HepG2 (cell line): Measurements from ENCODE around the gene TEDC2. TPM values are rescaled to one million over a fixed set of nuclear protein-coding genes. Genes with fewer than 3 reads are reported as not detected.

Source experiments
- ATAC-seq: fragments of 200-7000 bp; cut with Tn5 transposase; 3 replicates; pipeline ENCODE4 v1.9.1; 2020; ENCODE audit warnings: mild to moderate bottlenecking, moderate library complexity
- BruUV-seq: library from RNA; stranded (reverse); fragments of 400-500 nt; replicated peaks from 2 replicates; lab custom pipeline; 2021; lab: Mats Ljungman, UMichigan
- CTCF ChIA-PET: fragments of 300-600 bp; formaldehyde crosslinking; extraction: SDS; loops from one replicate; lab custom pipeline; 2021; ENCODE audit warnings: low total read pairs, inconsistent platforms, low intra/inter-chr PET ratio; lab: Yijun Ruan, JAX
- POLR2A ChIA-PET: fragments of 350-600 bp; sonication (Branson Sonifier 250); formaldehyde crosslinking; loops from one replicate; lab custom pipeline; 2020; ENCODE audit warnings: antibody characterized with exemption, inconsistent platforms; lab: Yijun Ruan, JAX
- DNase-seq: peaks from one replicate; pipeline ENCODE4 v3.0.0-alpha.2; 2015; ENCODE audit warnings: low spot score
- FAIRE-seq: peaks from 3 replicates; lab custom pipeline; 2011; peaks lifted over from hg19 to GRCh38; lab: Jason Lieb, UNC
- H2AFZ ChIP-seq: one replicate; pipeline ENCODE4 v1.6.1; 2011; ENCODE audit warnings: low read length, inconsistent platforms
- H3K27ac ChIP-seq: fragments of 300-600 bp; 3 replicates; pipeline ENCODE4 v1.8.0; 2011; ENCODE audit warnings: mixed run types, mild to moderate bottlenecking, mixed read lengths, low read length, inconsistent platforms; ENCODE audit not compliant: insufficient read depth; ENCODE audit errors: extremely low read length
- H3K27me3 ChIP-seq, 2 experiments: fragments of 200-600 bp in 1 of 2; 2 replicates in 1 of 2; 3 replicates in 1 of 2; pipeline versions ENCODE4 v1.6.0 to v1.8.0; 2011; ENCODE audit warnings: low read length in 2 of 2, mild to moderate bottlenecking in 2 of 2, moderate library complexity in 2 of 2, inconsistent platforms in 1 of 2; ENCODE audit not compliant: insufficient read depth in 2 of 2, control insufficient read depth in 1 of 2
- H3K36me3 ChIP-seq, 2 experiments: fragments of 200-600 bp in 1 of 2; replicated peaks in 1 of 2; 2 replicates in 1 of 2; 3 replicates in 1 of 2; pipeline versions ENCODE4 v1.5.1 to v1.8.0; 2011; ENCODE audit warnings: low read length in 2 of 2, inconsistent platforms in 1 of 2; ENCODE audit not compliant: insufficient read depth in 2 of 2, control insufficient read depth in 1 of 2
- H3K4me1 ChIP-seq: 2 replicates; pipeline ENCODE4 v1.5.1; 2012; ENCODE audit warnings: low read length, inconsistent platforms; ENCODE audit not compliant: insufficient read depth
- H3K4me2 ChIP-seq: 2 replicates; pipeline ENCODE4 v1.6.0; 2011; ENCODE audit warnings: low read depth, low read length, inconsistent platforms
- H3K4me3 ChIP-seq, 3 experiments: fragments of 200-600 bp in 1 of 3; sonication (generic), shearing (Covaris generic) in 1 of 3; replicated peaks in 1 of 3; 2 replicates each; pipeline ENCODE4 v1.5.1; 2011 to 2016; ENCODE audit warnings: low read length in 3 of 3, inconsistent platforms in 2 of 3, low read depth in 2 of 3, mild to moderate bottlenecking in 2 of 3, control low read depth in 1 of 3, mixed read lengths in 1 of 3; ENCODE audit not compliant: insufficient read depth in 1 of 3
- H3K79me2 ChIP-seq: one replicate; pipeline ENCODE4 v1.6.1; 2011; ENCODE audit warnings: low read length, inconsistent platforms; ENCODE audit not compliant: insufficient read depth
- H3K9ac ChIP-seq: 2 replicates; pipeline ENCODE4 v1.6.0; 2011; ENCODE audit warnings: mild to moderate bottlenecking, low read depth, low read length, inconsistent platforms; ENCODE audit not compliant: insufficient read depth
- H3K9me3 ChIP-seq: 2 replicates; pipeline ENCODE4 v1.5.1; 2012; ENCODE audit warnings: mild to moderate bottlenecking, low read length
- H4K20me1 ChIP-seq: 2 replicates; pipeline ENCODE4 v1.6.0; 2011; ENCODE audit warnings: inconsistent platforms, mild to moderate bottlenecking, low read length, moderate library complexity; ENCODE audit not compliant: insufficient read depth
- KDM2A ChIP-seq: sonication (generic); formaldehyde crosslinking; IDR thresholded peaks from 2 replicates; pipeline ENCODE4 v1.4.0; 2020; ENCODE audit warnings: low read depth, missing genetic modification reagents, borderline replicate concordance
- PAWR ChIP-seq: sonication (generic); formaldehyde crosslinking; IDR thresholded peaks from 2 replicates; pipeline ENCODE4 v1.4.0; 2020; ENCODE audit warnings: missing genetic modification reagents, mild to moderate bottlenecking, borderline replicate concordance
- PHF5A ChIP-seq: IDR thresholded peaks from one replicate; pipeline ENCODE4 v1.6.1; 2018; ENCODE audit warnings: low read depth, missing genetic modification reagents; ENCODE audit not compliant: unreplicated experiment
- REL ChIP-seq: sonication (generic); formaldehyde crosslinking; conservative IDR thresholded peaks from 2 replicates; pipeline ENCODE4 v1.8.0; 2022; ENCODE audit warnings: mild to moderate bottlenecking, missing genetic modification reagents, moderate library complexity
- RNF2 ChIP-seq: fragments of 450-650 bp; conservative IDR thresholded peaks from 2 replicates; pipeline ENCODE4 v1.6.1; 2016; ENCODE audit warnings: low read depth
- ZNF329 ChIP-seq: sonication (generic); formaldehyde crosslinking; IDR thresholded peaks from 2 replicates; pipeline ENCODE4 v1.9.0; 2021; ENCODE audit warnings: low read depth, mild to moderate bottlenecking, missing genetic modification reagents
- ZNF550 ChIP-seq: sonication (generic); formaldehyde crosslinking; IDR thresholded peaks from 2 replicates; pipeline ENCODE4 v1.4.0; 2020; ENCODE audit warnings: mild to moderate bottlenecking, missing genetic modification reagents, borderline replicate concordance
- ZNF563 ChIP-seq: sonication (generic); formaldehyde crosslinking; IDR thresholded peaks from 2 replicates; pipeline ENCODE4 v1.8.0; 2022; ENCODE audit warnings: mild to moderate bottlenecking, moderate library complexity, missing genetic modification reagents
- ZNF747 ChIP-seq: sonication (generic); formaldehyde crosslinking; IDR thresholded peaks from 2 replicates; pipeline ENCODE4 v1.8.1; 2023; ENCODE audit warnings: missing genetic modification reagents, mild to moderate bottlenecking, borderline replicate concordance
- WGBS: methylation state at CpG from one replicate; pipeline ENCODE4 v1.1.6; 2017; ENCODE audit warnings: low lambda C conversion rate; 5-methylcytosine and 5-hydroxymethylcytosine counted together
- in situ Hi-C: cut with HindIII; loops from 2 replicates; pipeline ENCODE4 v1.10.0; 2017; ENCODE audit warnings: low pct_unique_long_range_greater_than_20kb; ENCODE audit not compliant: extremely low pct_ligation_motif_present
- intact Hi-C: fragments of 100-400 bp; cut with micrococcal nuclease; formaldehyde crosslinking; loops from one replicate; pipeline ENCODE4 v1.10.0; 2022; ENCODE audit not compliant: unreplicated experiment
- polyA plus RNA-seq, 8 experiments: library from polyadenylated mRNA; depleted of rRNA in 3 of 8; stranded (reverse) in 7 of 8; unstranded in 1 of 8; fragments of >200 nt; fragmentation: Illumina TruSeq in 4 of 8; extraction: Trizol in 4 of 8; gene quantifications; 2 replicates each; pipeline versions ENCODE4 v1.2.1 to v1.2.3, GENCODE V29; 2011 to 2016; ENCODE audit warnings: low read depth in 4 of 8, missing spikeins in 1 of 8, mixed read lengths in 1 of 8; ENCODE audit not compliant: insufficient read depth in 1 of 8
- total RNA-seq, 5 experiments: library from RNA; depleted of rRNA; stranded (reverse); fragments of >200 nt; fragmentation: Illumina TruSeq; extraction: Trizol; gene quantifications; 2 replicates each; pipeline ENCODE4 v1.2.3, GENCODE V29; 2016; ENCODE audit warnings: low read depth in 1 of 5
- TF ChIP-seq, protein P1 (sequence below): sonication (generic); formaldehyde crosslinking; IDR thresholded peaks from 2 replicates; pipeline ENCODE4 v1.8.0; 2022; ENCODE audit warnings: missing genetic modification reagents, mild to moderate bottlenecking, inconsistent platforms, borderline replicate concordance
- TF ChIP-seq, protein P2 (sequence below): sonication (generic); formaldehyde crosslinking; IDR thresholded peaks from 2 replicates; pipeline ENCODE4 v1.4.0; 2020; ENCODE audit warnings: missing genetic modification reagents
- TF ChIP-seq, protein P3 (sequence below): fragments of 450-650 bp; IDR thresholded peaks from 2 replicates; pipeline ENCODE4 v1.6.1; 2016

Gene TEDC2
- total and polyA plus RNA-seq, 2 of the 13 experiments (the other 11 are each of a cell fraction or from before 2014, with no cell fraction given), result 6.2 to 24.4 TPM

DNA sequence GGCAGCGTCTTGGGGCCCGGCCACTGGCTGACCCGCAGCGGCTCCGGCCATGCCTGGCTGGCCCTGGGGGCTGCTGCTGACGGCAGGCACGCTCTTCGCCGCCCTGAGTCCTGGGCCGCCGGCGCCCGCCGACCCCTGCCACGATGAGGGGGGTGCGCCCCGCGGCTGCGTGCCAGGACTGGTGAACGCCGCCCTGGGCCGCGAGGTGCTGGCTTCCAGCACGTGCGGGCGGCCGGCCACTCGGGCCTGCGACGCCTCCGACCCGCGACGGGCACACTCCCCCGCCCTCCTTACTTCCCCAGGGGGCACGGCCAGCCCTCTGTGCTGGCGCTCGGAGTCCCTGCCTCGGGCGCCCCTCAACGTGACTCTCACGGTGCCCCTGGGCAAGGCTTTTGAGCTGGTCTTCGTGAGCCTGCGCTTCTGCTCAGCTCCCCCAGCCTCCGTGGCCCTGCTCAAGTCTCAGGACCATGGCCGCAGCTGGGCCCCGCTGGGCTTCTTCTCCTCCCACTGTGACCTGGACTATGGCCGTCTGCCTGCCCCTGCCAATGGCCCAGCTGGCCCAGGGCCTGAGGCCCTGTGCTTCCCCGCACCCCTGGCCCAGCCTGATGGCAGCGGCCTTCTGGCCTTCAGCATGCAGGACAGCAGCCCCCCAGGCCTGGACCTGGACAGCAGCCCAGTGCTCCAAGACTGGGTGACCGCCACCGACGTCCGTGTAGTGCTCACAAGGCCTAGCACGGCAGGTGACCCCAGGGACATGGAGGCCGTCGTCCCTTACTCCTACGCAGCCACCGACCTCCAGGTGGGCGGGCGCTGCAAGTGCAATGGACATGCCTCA lies 12.0 kb downstream of the TEDC2 start:
- no peak for DNase-seq
- intact Hi-C loops (loop anchor here (5.0 kb wide), 1 partner anchor 40 kb away; no protein-coding TSS in a partner anchor), in situ Hi-C loops (no loop called here)
- no TSS peak for BruUV-seq
- Histone ChIP-seq H3K27ac (no peak overlapping the region), H3K4me1 (peaks cover 64% of the 10 kb centered on the region), H3K79me2 (no peaks in the 10 kb centered on the region), H3K27me3 (peaks cover 8 to 25% of the 10 kb centered on the region in 2 experiments), H3K4me2 (peak overlapping the region; percentile 89), H2AFZ (no peak overlapping the region), H3K9me3 (no peaks in the 10 kb centered on the region), H3K4me3 (peak overlapping the region; percentile 4 to 85 (median 38); a peak in 5 of 6 replicates), H4K20me1 (peaks cover 9% of the 10 kb centered on the region; the same call in 1 of the 2 replicates), H3K36me3 (no peaks in the 10 kb centered on the region), H3K9ac (peak overlapping the region; percentile 7; the same call in 1 of the 2 replicates)
- POLR2A ChIA-PET, result interaction anchor here (1.4 kb wide), 1 partner anchor 12 kb away, joined by 4 read pairs; the partner anchor contains the start of gene TEDC2
- ATAC-seq, result peak; percentile 31
- no peak for FAIRE-seq
- WGBS, result 14% methylated on average over 5 of the region's 61 CpGs
- CTCF ChIA-PET, result no interaction called here
- no peak for TF ChIP-seq ZNF550
- TF ChIP-seq REL (CRISPR knock-in tag), result no peak
- peak; percentile 87; the same call in 1 of the 2 replicates for TF ChIP-seq ZNF563 (CRISPR knock-in tag)
- TF ChIP-seq, protein P1, sequence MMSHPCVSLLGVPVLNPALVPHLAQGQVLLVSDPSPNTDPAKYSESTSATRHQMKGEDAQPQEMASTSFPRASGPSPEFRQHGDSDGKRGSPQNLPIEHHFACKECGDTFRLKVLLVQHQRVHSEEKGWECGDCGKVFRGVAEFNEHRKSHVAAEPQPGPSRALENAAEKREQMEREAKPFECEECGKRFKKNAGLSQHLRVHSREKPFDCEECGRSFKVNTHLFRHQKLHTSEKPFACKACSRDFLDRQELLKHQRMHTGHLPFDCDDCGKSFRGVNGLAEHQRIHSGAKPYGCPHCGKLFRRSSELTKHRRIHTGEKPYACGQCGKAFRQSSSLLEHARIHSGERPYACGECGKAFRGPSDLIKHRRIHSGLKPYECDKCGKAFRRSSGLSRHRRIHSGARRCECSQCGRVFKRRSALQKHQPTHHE (CRISPR knock-in tag), result 0 out of 2 replicates have a peak, but pooled peaks have one; percentile 13
- peak; percentile 71; the same call in 1 of the 2 replicates for TF ChIP-seq RNF2
- TF ChIP-seq, protein P2, sequence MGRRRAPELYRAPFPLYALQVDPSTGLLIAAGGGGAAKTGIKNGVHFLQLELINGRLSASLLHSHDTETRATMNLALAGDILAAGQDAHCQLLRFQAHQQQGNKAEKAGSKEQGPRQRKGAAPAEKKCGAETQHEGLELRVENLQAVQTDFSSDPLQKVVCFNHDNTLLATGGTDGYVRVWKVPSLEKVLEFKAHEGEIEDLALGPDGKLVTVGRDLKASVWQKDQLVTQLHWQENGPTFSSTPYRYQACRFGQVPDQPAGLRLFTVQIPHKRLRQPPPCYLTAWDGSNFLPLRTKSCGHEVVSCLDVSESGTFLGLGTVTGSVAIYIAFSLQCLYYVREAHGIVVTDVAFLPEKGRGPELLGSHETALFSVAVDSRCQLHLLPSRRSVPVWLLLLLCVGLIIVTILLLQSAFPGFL, result 0 out of 2 replicates have a peak, but pooled peaks have one; percentile 3
- no peak for TF ChIP-seq PAWR (CRISPR knock-in tag)
- peak; percentile 48; the same call in 1 of the 2 replicates for TF ChIP-seq KDM2A
- peak; percentile 57; the same call in 1 of the 2 replicates for TF ChIP-seq ZNF329 (CRISPR knock-in tag)
- TF ChIP-seq PHF5A (CRISPR knock-in tag), result peak; percentile 38
- TF ChIP-seq ZNF747 (CRISPR knock-in tag), result 0 out of 2 replicates have a peak, but pooled peaks have one; percentile 46
- TF ChIP-seq, protein P3, sequence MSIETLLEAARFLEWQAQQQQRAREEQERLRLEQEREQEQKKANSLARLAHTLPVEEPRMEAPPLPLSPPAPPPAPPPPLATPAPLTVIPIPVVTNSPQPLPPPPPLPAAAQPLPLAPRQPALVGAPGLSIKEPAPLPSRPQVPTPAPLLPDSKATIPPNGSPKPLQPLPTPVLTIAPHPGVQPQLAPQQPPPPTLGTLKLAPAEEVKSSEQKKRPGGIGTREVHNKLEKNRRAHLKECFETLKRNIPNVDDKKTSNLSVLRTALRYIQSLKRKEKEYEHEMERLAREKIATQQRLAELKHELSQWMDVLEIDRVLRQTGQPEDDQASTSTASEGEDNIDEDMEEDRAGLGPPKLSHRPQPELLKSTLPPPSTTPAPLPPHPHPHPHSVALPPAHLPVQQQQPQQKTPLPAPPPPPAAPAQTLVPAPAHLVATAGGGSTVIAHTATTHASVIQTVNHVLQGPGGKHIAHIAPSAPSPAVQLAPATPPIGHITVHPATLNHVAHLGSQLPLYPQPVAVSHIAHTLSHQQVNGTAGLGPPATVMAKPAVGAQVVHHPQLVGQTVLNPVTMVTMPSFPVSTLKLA, result no peak
